PC-9 (cell line): ENCODE results near the gene TLR7. TPM values are rescaled to one million over a fixed set of nuclear protein-coding genes. Genes with fewer than 3 reads are reported as not detected.

Experiments
- BruUV-seq: library from RNA; stranded (reverse); fragments of 400-500 nt; replicated peaks from 2 replicates; lab custom pipeline; 2021; lab: Mats Ljungman, UMichigan
- CTCF ChIA-PET: fragments of 300-600 bp; sonication (Branson Sonifier 250); formaldehyde crosslinking; loops from one replicate; lab custom pipeline; 2022; ENCODE audit warnings: antibody characterized with exemption; lab: Charles Lee
- POLR2A ChIA-PET: fragments of 300-600 bp; sonication (Branson Sonifier 250); formaldehyde crosslinking; loops from one replicate; lab custom pipeline; 2022; ENCODE audit warnings: antibody characterized with exemption; ENCODE audit not compliant: unreplicated experiment; lab: Charles Lee
- DNase-seq, 2 experiments: peaks; one replicate each; pipeline versions ENCODE4 v3.0.0 to v3.0.0-alpha.2; 2015 to 2022; ENCODE audit warnings: mixed read lengths in 1 of 2
- H2AFZ ChIP-seq: fragments of 200-600 bp; sonication (generic); 2 replicates; pipeline ENCODE4 v1.8.1; 2017; ENCODE audit warnings: antibody characterized with exemption
- H3F3A ChIP-seq: fragments of 200-600 bp; sonication (generic); 2 replicates; pipeline ENCODE4 v1.8.1; 2017; ENCODE audit warnings: antibody characterized with exemption, mild to moderate bottlenecking, low read depth; ENCODE audit not compliant: insufficient read depth
- H3K27ac ChIP-seq: fragments of 200-600 bp; sonication (generic); 2 replicates; pipeline ENCODE4 v1.6.1; 2016; ENCODE audit warnings: mixed run types
- H3K27me3 ChIP-seq: fragments of 200-600 bp; sonication (generic); 2 replicates; pipeline ENCODE4 v1.6.1; 2016; ENCODE audit warnings: low read depth, mixed run types; ENCODE audit not compliant: insufficient read depth
- H3K36me3 ChIP-seq: fragments of 200-600 bp; sonication (generic); 2 replicates; pipeline ENCODE4 v1.6.1; 2016; ENCODE audit warnings: low read depth, mixed run types
- H3K4me1 ChIP-seq: fragments of 200-600 bp; sonication (generic); replicated peaks from 2 replicates; pipeline ENCODE4 v1.6.1; 2016; ENCODE audit warnings: mixed run types; ENCODE audit not compliant: insufficient read depth
- H3K4me2 ChIP-seq: fragments of 200-600 bp; sonication (generic); 2 replicates; pipeline ENCODE4 v1.6.1; 2017; ENCODE audit warnings: mixed run types
- H3K4me3 ChIP-seq: fragments of 200-600 bp; sonication (generic); 2 replicates; pipeline ENCODE4 v1.6.1; 2016; ENCODE audit warnings: mixed run types
- H3K79me2 ChIP-seq: fragments of 200-600 bp; sonication (generic); 2 replicates; pipeline ENCODE4 v1.6.1; 2017; ENCODE audit warnings: low read depth, mixed run types
- H3K9me2 ChIP-seq: fragments of 200-600 bp; sonication (generic); 2 replicates; pipeline ENCODE4 v1.8.1; 2017; ENCODE audit warnings: mild to moderate bottlenecking; ENCODE audit not compliant: insufficient read depth
- H3K9me3 ChIP-seq: fragments of 200-600 bp; sonication (generic); 2 replicates; pipeline ENCODE4 v1.8.1; 2016; ENCODE audit warnings: low read depth; ENCODE audit not compliant: insufficient read depth
- H4K20me1 ChIP-seq: fragments of 200-600 bp; sonication (generic); 2 replicates; pipeline ENCODE4 v1.8.1; 2017; ENCODE audit not compliant: insufficient read depth
- EZH2 ChIP-seq: fragments of 200-600 bp; sonication (generic); IDR thresholded peaks from 2 replicates; pipeline ENCODE4 v1.8.0; 2017; ENCODE audit warnings: antibody characterized with exemption, low read depth
- intact Hi-C: fragments of 100-400 bp; cut with micrococcal nuclease; formaldehyde crosslinking; loops from one replicate; pipeline ENCODE4 v1.10.0; 2022; ENCODE audit not compliant: unreplicated experiment
- total RNA-seq: library from RNA; stranded (reverse); gene quantifications from 2 replicates; pipeline ENCODE4 v1.2.3, GENCODE V29; 2021
- TF ChIP-seq, protein P1 (sequence below): fragments of 200-600 bp; sonication (generic); conservative IDR thresholded peaks from 2 replicates; pipeline ENCODE4 v1.6.1; 2017; ENCODE audit warnings: mixed run types, antibody characterized with exemption, mild to moderate bottlenecking, moderate library complexity

Gene TLR7
- total RNA-seq, 1 experiment from 2014 or later, result not detected

DNA sequence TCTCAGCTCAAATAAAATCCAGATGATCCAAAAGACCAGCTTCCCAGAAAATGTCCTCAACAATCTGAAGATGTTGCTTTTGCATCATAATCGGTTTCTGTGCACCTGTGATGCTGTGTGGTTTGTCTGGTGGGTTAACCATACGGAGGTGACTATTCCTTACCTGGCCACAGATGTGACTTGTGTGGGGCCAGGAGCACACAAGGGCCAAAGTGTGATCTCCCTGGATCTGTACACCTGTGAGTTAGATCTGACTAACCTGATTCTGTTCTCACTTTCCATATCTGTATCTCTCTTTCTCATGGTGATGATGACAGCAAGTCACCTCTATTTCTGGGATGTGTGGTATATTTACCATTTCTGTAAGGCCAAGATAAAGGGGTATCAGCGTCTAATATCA is 20.9 kb downstream of the TLR7 start:
- no peak overlapping the region for H3K4me2 ChIP-seq
- TF ChIP-seq, protein P1, sequence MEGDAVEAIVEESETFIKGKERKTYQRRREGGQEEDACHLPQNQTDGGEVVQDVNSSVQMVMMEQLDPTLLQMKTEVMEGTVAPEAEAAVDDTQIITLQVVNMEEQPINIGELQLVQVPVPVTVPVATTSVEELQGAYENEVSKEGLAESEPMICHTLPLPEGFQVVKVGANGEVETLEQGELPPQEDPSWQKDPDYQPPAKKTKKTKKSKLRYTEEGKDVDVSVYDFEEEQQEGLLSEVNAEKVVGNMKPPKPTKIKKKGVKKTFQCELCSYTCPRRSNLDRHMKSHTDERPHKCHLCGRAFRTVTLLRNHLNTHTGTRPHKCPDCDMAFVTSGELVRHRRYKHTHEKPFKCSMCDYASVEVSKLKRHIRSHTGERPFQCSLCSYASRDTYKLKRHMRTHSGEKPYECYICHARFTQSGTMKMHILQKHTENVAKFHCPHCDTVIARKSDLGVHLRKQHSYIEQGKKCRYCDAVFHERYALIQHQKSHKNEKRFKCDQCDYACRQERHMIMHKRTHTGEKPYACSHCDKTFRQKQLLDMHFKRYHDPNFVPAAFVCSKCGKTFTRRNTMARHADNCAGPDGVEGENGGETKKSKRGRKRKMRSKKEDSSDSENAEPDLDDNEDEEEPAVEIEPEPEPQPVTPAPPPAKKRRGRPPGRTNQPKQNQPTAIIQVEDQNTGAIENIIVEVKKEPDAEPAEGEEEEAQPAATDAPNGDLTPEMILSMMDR, result no peak
- no peak for TF ChIP-seq EZH2
- H3K27ac ChIP-seq, result no peak overlapping the region
- no peaks in the 10 kb centered on the region for H3K36me3 ChIP-seq
- H3K9me2 ChIP-seq, result no peaks in the 10 kb centered on the region
- no peaks in the 10 kb centered on the region for H3K27me3 ChIP-seq
- no peak for DNase-seq
- H3K4me1 ChIP-seq, result no peaks in the 10 kb centered on the region
- no peaks in the 10 kb centered on the region for H3F3A ChIP-seq
- no peaks in the 10 kb centered on the region for H3K79me2 ChIP-seq
- H3K4me3 ChIP-seq, result no peak overlapping the region
- H2AFZ ChIP-seq, result no peak overlapping the region
- ChIA-PET POLR2A (no interaction called here), CTCF (no interaction called here)
- no peaks in the 10 kb centered on the region for H4K20me1 ChIP-seq
- intact Hi-C loops, result no loop called here
- H3K9me3 ChIP-seq, result no peaks in the 10 kb centered on the region
- no TSS peak for BruUV-seq

DNA sequence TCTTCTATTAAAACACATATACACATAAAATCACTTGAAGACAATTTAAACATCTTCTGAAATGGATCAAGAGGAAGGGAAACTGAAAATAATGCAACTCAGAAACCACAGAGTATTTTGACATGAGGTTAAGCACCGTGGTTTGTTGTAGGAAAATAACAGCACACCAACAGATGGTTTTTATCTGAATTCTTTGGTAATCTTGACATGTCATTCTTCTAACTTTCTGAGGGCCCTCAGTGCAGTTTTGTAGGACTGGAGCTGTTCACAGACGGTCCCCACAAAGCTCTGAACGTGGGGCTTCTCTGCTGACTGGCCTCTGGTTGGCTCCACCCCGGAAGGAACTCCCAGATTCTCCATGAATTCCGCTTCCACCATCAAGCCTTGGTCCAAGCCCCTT is 23.6 kb downstream of the TLR7 start:
- Histone ChIP-seq H3K4me2 (no peak overlapping the region), H3K27me3 (no peaks in the 10 kb centered on the region), H3K79me2 (no peaks in the 10 kb centered on the region), H3K4me3 (no peak overlapping the region), H3K36me3 (no peaks in the 10 kb centered on the region), H3K4me1 (no peaks in the 10 kb centered on the region), H3K9me3 (no peaks in the 10 kb centered on the region), H4K20me1 (no peaks in the 10 kb centered on the region), H3F3A (no peaks in the 10 kb centered on the region), H3K27ac (no peak overlapping the region), H2AFZ (no peak overlapping the region), H3K9me2 (no peaks in the 10 kb centered on the region)
- no TSS peak for BruUV-seq
- ChIA-PET POLR2A (no interaction called here), CTCF (no interaction called here)
- no peak for DNase-seq
- intact Hi-C loops, result no loop called here
- no peak for TF ChIP-seq EZH2
- TF ChIP-seq, protein P1, result no peak

DNA sequence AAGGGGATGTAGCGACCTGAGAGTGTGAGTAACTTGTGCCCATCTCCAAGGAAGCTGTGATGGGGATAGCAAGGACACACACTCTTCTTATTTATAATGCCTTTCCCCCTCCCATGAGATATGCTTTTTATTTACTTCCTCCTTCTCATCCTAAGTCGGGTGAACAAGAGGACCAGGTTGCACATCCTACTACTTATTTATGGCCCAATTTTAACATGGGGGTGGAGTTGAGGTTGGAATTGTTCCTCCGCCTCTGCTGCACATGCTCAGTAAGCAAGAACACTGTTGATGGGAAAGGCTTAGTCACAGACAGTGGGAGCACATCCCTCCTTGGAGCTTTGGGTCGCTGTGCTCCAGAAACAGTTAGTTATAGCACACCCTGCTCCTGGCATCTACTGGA is 24.3 kb downstream of the TLR7 start:
- no peak for DNase-seq
- intact Hi-C loops, result no loop called here
- Histone ChIP-seq H3K4me2 (no peak overlapping the region), H3K9me2 (no peaks in the 10 kb centered on the region), H4K20me1 (no peaks in the 10 kb centered on the region), H3K9me3 (no peaks in the 10 kb centered on the region), H3K4me1 (no peaks in the 10 kb centered on the region), H3F3A (no peaks in the 10 kb centered on the region), H3K36me3 (no peaks in the 10 kb centered on the region), H3K27me3 (no peaks in the 10 kb centered on the region), H3K27ac (no peak overlapping the region), H3K79me2 (no peaks in the 10 kb centered on the region), H3K4me3 (no peak overlapping the region), H2AFZ (no peak overlapping the region)
- ChIA-PET CTCF (interaction anchor here (0.6 kb wide), 1 partner anchor 190 kb away, joined by 7 read pairs; no protein-coding TSS in a partner anchor), POLR2A (no interaction called here)
- TF ChIP-seq EZH2, result no peak
- TF ChIP-seq, protein P1, result no peak
- BruUV-seq, result no TSS peak
